HepG2 (cell line): ENCODE measurements around the gene CCDC150. TPM values are rescaled to one million over a fixed set of nuclear protein-coding genes. Genes with fewer than 3 reads are reported as not detected.

Source experiments
- ATAC-seq: fragments of 200-7000 bp; cut with Tn5 transposase; 3 replicates; pipeline ENCODE4 v1.9.1; 2020; ENCODE audit warnings: mild to moderate bottlenecking, moderate library complexity
- BruUV-seq: library from RNA; stranded (reverse); fragments of 400-500 nt; replicated peaks from 2 replicates; lab custom pipeline; 2021; lab: Mats Ljungman, UMichigan
- CTCF ChIA-PET: fragments of 300-600 bp; formaldehyde crosslinking; extraction: SDS; loops from one replicate; lab custom pipeline; 2021; ENCODE audit warnings: low total read pairs, inconsistent platforms, low intra/inter-chr PET ratio; lab: Yijun Ruan, JAX
- POLR2A ChIA-PET: fragments of 350-600 bp; sonication (Branson Sonifier 250); formaldehyde crosslinking; loops from one replicate; lab custom pipeline; 2020; ENCODE audit warnings: antibody characterized with exemption, inconsistent platforms; lab: Yijun Ruan, JAX
- DNase-seq: peaks from one replicate; pipeline ENCODE4 v3.0.0-alpha.2; 2015; ENCODE audit warnings: low spot score
- FAIRE-seq: peaks from 3 replicates; lab custom pipeline; 2011; peaks lifted over from hg19 to GRCh38; lab: Jason Lieb, UNC
- H2AFZ ChIP-seq: one replicate; pipeline ENCODE4 v1.6.1; 2011; ENCODE audit warnings: low read length, inconsistent platforms
- H3K27ac ChIP-seq: fragments of 300-600 bp; 3 replicates; pipeline ENCODE4 v1.8.0; 2011; ENCODE audit warnings: mixed run types, mild to moderate bottlenecking, mixed read lengths, low read length, inconsistent platforms; ENCODE audit not compliant: insufficient read depth; ENCODE audit errors: extremely low read length
- H3K27me3 ChIP-seq, 2 experiments: fragments of 200-600 bp in 1 of 2; 2 replicates in 1 of 2; 3 replicates in 1 of 2; pipeline versions ENCODE4 v1.6.0 to v1.8.0; 2011; ENCODE audit warnings: low read length in 2 of 2, mild to moderate bottlenecking in 2 of 2, moderate library complexity in 2 of 2, inconsistent platforms in 1 of 2; ENCODE audit not compliant: insufficient read depth in 2 of 2, control insufficient read depth in 1 of 2
- H3K36me3 ChIP-seq, 2 experiments: fragments of 200-600 bp in 1 of 2; replicated peaks in 1 of 2; 2 replicates in 1 of 2; 3 replicates in 1 of 2; pipeline versions ENCODE4 v1.5.1 to v1.8.0; 2011; ENCODE audit warnings: low read length in 2 of 2, inconsistent platforms in 1 of 2; ENCODE audit not compliant: insufficient read depth in 2 of 2, control insufficient read depth in 1 of 2
- H3K4me1 ChIP-seq: 2 replicates; pipeline ENCODE4 v1.5.1; 2012; ENCODE audit warnings: low read length, inconsistent platforms; ENCODE audit not compliant: insufficient read depth
- H3K4me2 ChIP-seq: 2 replicates; pipeline ENCODE4 v1.6.0; 2011; ENCODE audit warnings: low read depth, low read length, inconsistent platforms
- H3K4me3 ChIP-seq, 3 experiments: fragments of 200-600 bp in 1 of 3; sonication (generic), shearing (Covaris generic) in 1 of 3; replicated peaks in 1 of 3; 2 replicates each; pipeline ENCODE4 v1.5.1; 2011 to 2016; ENCODE audit warnings: low read length in 3 of 3, inconsistent platforms in 2 of 3, low read depth in 2 of 3, mild to moderate bottlenecking in 2 of 3, control low read depth in 1 of 3, mixed read lengths in 1 of 3; ENCODE audit not compliant: insufficient read depth in 1 of 3
- H3K79me2 ChIP-seq: one replicate; pipeline ENCODE4 v1.6.1; 2011; ENCODE audit warnings: low read length, inconsistent platforms; ENCODE audit not compliant: insufficient read depth
- H3K9ac ChIP-seq: 2 replicates; pipeline ENCODE4 v1.6.0; 2011; ENCODE audit warnings: mild to moderate bottlenecking, low read depth, low read length, inconsistent platforms; ENCODE audit not compliant: insufficient read depth
- H3K9me3 ChIP-seq: 2 replicates; pipeline ENCODE4 v1.5.1; 2012; ENCODE audit warnings: mild to moderate bottlenecking, low read length
- H4K20me1 ChIP-seq: 2 replicates; pipeline ENCODE4 v1.6.0; 2011; ENCODE audit warnings: inconsistent platforms, mild to moderate bottlenecking, low read length, moderate library complexity; ENCODE audit not compliant: insufficient read depth
- DR1 ChIP-seq: sonication (generic); formaldehyde crosslinking; IDR thresholded peaks from 2 replicates; pipeline ENCODE4 v1.8.0; 2021; ENCODE audit warnings: mild to moderate bottlenecking, missing genetic modification reagents, inconsistent platforms
- ETV6 ChIP-seq: sonication (generic); formaldehyde crosslinking; conservative IDR thresholded peaks from 2 replicates; pipeline ENCODE4 v1.4.0; 2020; ENCODE audit warnings: missing genetic modification reagents
- GLMP ChIP-seq: sonication (generic); formaldehyde crosslinking; IDR thresholded peaks from 2 replicates; pipeline ENCODE4 v1.9.0; 2021; ENCODE audit warnings: missing genetic modification reagents, mild to moderate bottlenecking, borderline replicate concordance
- MTF2 ChIP-seq: sonication (generic); formaldehyde crosslinking; IDR thresholded peaks from 2 replicates; pipeline ENCODE4 v1.5.0; 2020; ENCODE audit warnings: missing genetic modification reagents, borderline replicate concordance
- NFE2L1 ChIP-seq: sonication (generic); formaldehyde crosslinking; IDR thresholded peaks from 2 replicates; pipeline ENCODE4 v1.4.0; 2020; ENCODE audit warnings: missing genetic modification reagents, mild to moderate bottlenecking, borderline replicate concordance
- RAD51 ChIP-seq: fragments of 450-650 bp; IDR thresholded peaks from 2 replicates; pipeline ENCODE4 v1.6.1; 2016; ENCODE audit warnings: borderline replicate concordance
- STAG1 ChIP-seq: sonication (generic); formaldehyde crosslinking; IDR thresholded peaks from 2 replicates; pipeline ENCODE4 v1.4.0; 2020; ENCODE audit warnings: missing genetic modification reagents
- TOPORS ChIP-seq: sonication (generic); formaldehyde crosslinking; IDR thresholded peaks from 2 replicates; pipeline ENCODE4 v1.8.0; 2023; ENCODE audit warnings: mild to moderate bottlenecking, missing genetic modification reagents
- XRCC5 ChIP-seq: fragments of 200-400 bp; formaldehyde crosslinking; optimal IDR thresholded peaks from 2 replicates; pipeline ENCODE3; 2017; ENCODE audit warnings: mild to moderate bottlenecking, low read length
- ZNF775 ChIP-seq: sonication (generic); formaldehyde crosslinking; IDR thresholded peaks from 2 replicates; pipeline ENCODE4 v1.4.0; 2020; ENCODE audit warnings: missing genetic modification reagents, mild to moderate bottlenecking, moderate library complexity, borderline replicate concordance
- WGBS: methylation state at CpG from one replicate; pipeline ENCODE4 v1.1.6; 2017; ENCODE audit warnings: low lambda C conversion rate; 5-methylcytosine and 5-hydroxymethylcytosine counted together
- in situ Hi-C: cut with HindIII; loops from 2 replicates; pipeline ENCODE4 v1.10.0; 2017; ENCODE audit warnings: low pct_unique_long_range_greater_than_20kb; ENCODE audit not compliant: extremely low pct_ligation_motif_present
- intact Hi-C: fragments of 100-400 bp; cut with micrococcal nuclease; formaldehyde crosslinking; loops from one replicate; pipeline ENCODE4 v1.10.0; 2022; ENCODE audit not compliant: unreplicated experiment
- polyA plus RNA-seq, 8 experiments: library from polyadenylated mRNA; depleted of rRNA in 3 of 8; stranded (reverse) in 7 of 8; unstranded in 1 of 8; fragments of >200 nt; fragmentation: Illumina TruSeq in 4 of 8; extraction: Trizol in 4 of 8; gene quantifications; 2 replicates each; pipeline versions ENCODE4 v1.2.1 to v1.2.3, GENCODE V29; 2011 to 2016; ENCODE audit warnings: low read depth in 4 of 8, missing spikeins in 1 of 8, mixed read lengths in 1 of 8; ENCODE audit not compliant: insufficient read depth in 1 of 8
- total RNA-seq, 5 experiments: library from RNA; depleted of rRNA; stranded (reverse); fragments of >200 nt; fragmentation: Illumina TruSeq; extraction: Trizol; gene quantifications; 2 replicates each; pipeline ENCODE4 v1.2.3, GENCODE V29; 2016; ENCODE audit warnings: low read depth in 1 of 5

CCDC150 gene
- total and polyA plus RNA-seq, 2 of the 13 experiments (the other 11 are each of a cell fraction or from before 2014, with no cell fraction given) = 14.9 to 32.6 TPM

- Histone ChIP-seq H4K20me1 (no peaks in the 10 kb centered on the region), H3K27me3 (no peaks in the 10 kb centered on the region), H3K4me2 (no peak overlapping the region), H3K27ac (no peak overlapping the region), H3K79me2 (no peaks in the 10 kb centered on the region), H2AFZ (no peak overlapping the region), H3K4me1 (no peaks in the 10 kb centered on the region), H3K4me3 (no peak overlapping the region), H3K36me3 (no peaks in the 10 kb centered on the region; a peak in 1 of 5 replicates), H3K9me3 (no peaks in the 10 kb centered on the region), H3K9ac (no peak overlapping the region)
- 95% methylated on average over 2 of the region's 2 CpGs for WGBS
- intact Hi-C loops = no loop called here
- no peak for FAIRE-seq
- BruUV-seq = no TSS peak
- no peak for ATAC-seq
- DNase-seq = no peak
- CTCF ChIA-PET = no interaction called here
- in situ Hi-C loops = no loop called here
- no peak for TF ChIP-seq ETV6 (CRISPR knock-in tag)
- TF ChIP-seq RAD51 = no peak
- no peak for TF ChIP-seq NFE2L1 (CRISPR knock-in tag)
- no peak for TF ChIP-seq STAG1 (CRISPR knock-in tag)
- no peak for TF ChIP-seq DR1 (CRISPR knock-in tag)
- TF ChIP-seq GLMP = no peak
- TF ChIP-seq ZNF775 (CRISPR knock-in tag) = no peak
- no peak for TF ChIP-seq MTF2
- TF ChIP-seq TOPORS (CRISPR knock-in tag) = no peak
- no peak for TF ChIP-seq XRCC5
- POLR2A ChIA-PET = no interaction called here
These were observed 42.0 kb downstream of the CCDC150 start for GRCh38 chr2:196681510-196681909.
